Measurements from ENCODE around the gene RABEPK.
"Not testable (repeated sequence)": the region's sequence is repeated elsewhere in the genome, so short reads cannot be mapped to it uniquely, and the experiment has no call there.

Gene RABEPK

GRCh38 chr9:125200216-125201047, at the start of gene RABEPK:
Gene RABEPK (plus strand): TSS chr9:125200542. CDS start chr9:125203014, 2,472 bp downstream.
- DNase-seq, result peak; percentile 95

- no peak for DNase-seq
Observed at GRCh38 chr9:125151730-125152129, 48.6 kb upstream of the RABEPK start.

GRCh38 chr9:125153712-125154367, 46.5 kb upstream of the RABEPK start:
- DNase-seq, result no peak

- no peak for DNase-seq
Observed at GRCh38 chr9:125156551-125156950, 43.8 kb upstream of the RABEPK start.

- DNase-seq, result no peak
Observed at GRCh38 chr9:125160750-125161149, 39.6 kb upstream of the RABEPK start.

GRCh38 chr9:125161284-125161918, 38.9 kb upstream of the RABEPK start:
- DNase-seq, result no peak

- DNase-seq, result not testable (repeated sequence)
Observed at GRCh38 chr9:125162891-125163290, 37.5 kb upstream of the RABEPK start.

GRCh38 chr9:125166762-125167161, 33.6 kb upstream of the RABEPK start:
- no peak for DNase-seq

- DNase-seq, result no peak
Observed at GRCh38 chr9:125169895-125170294, 30.4 kb upstream of the RABEPK start.

- no peak for DNase-seq
Observed at GRCh38 chr9:125172031-125172755, 28.1 kb upstream of the RABEPK start.

GRCh38 chr9:125176636-125177035, 23.7 kb upstream of the RABEPK start:
- no peak for DNase-seq

GRCh38 chr9:125177888-125178287, 22.5 kb upstream of the RABEPK start:
- no peak for DNase-seq

GRCh38 chr9:125179776-125180175, 20.6 kb upstream of the RABEPK start:
- DNase-seq, result not testable (repeated sequence)

GRCh38 chr9:125180876-125181275, 19.5 kb upstream of the RABEPK start:
- no peak for DNase-seq

GRCh38 chr9:125181756-125182155, 18.6 kb upstream of the RABEPK start:
- not testable (repeated sequence) for DNase-seq

- DNase-seq, result no peak
Observed at GRCh38 chr9:125183054-125183453, 17.3 kb upstream of the RABEPK start.

- no peak for DNase-seq
Observed at GRCh38 chr9:125183561-125183960, 16.8 kb upstream of the RABEPK start.

- peak; percentile 47 for DNase-seq
Observed at GRCh38 chr9:125189011-125189360, 11.4 kb upstream of the RABEPK start.

- DNase-seq, result peak; percentile 98
Observed at GRCh38 chr9:125189361-125190289, 10.7 kb upstream of the RABEPK start, which contains the start of gene PPP6C. Gene PPP6C (minus strand): TSS chr9:125189803. CDS start chr9:125189718, 85 bp downstream.

- DNase-seq, result peak; percentile 30
Observed at GRCh38 chr9:125190361-125190801, 10.0 kb upstream of the RABEPK start.

- not testable (repeated sequence) for DNase-seq
Observed at GRCh38 chr9:125194466-125194865, 5.9 kb upstream of the RABEPK start.

- not testable (repeated sequence) for DNase-seq
Observed at GRCh38 chr9:125195591-125195990, 4.8 kb upstream of the RABEPK start.
